Renal cortical epithelial cell (primary cell): Measurements from ENCODE around the gene APOF. TPM values are rescaled to one million over a fixed set of nuclear protein-coding genes. Genes with fewer than 3 reads are reported as not detected.
"Not testable (repeated sequence)": the region's sequence is repeated elsewhere in the genome, so short reads cannot be mapped to it uniquely, and the experiment has no call there.

Experiments used
- DNase-seq: peaks from one replicate; pipeline ENCODE4 v3.0.0-alpha.2; 2011; ENCODE audit warnings: low read depth
- total RNA-seq: library from RNA; depleted of rRNA; stranded (reverse); fragments of >200 nt; gene quantifications from 2 replicates; pipeline ENCODE4 v1.2.3, GENCODE V29; 2014

The APOF gene
- total RNA-seq, 1 donor from 2014 or later, result not detected

DNA sequence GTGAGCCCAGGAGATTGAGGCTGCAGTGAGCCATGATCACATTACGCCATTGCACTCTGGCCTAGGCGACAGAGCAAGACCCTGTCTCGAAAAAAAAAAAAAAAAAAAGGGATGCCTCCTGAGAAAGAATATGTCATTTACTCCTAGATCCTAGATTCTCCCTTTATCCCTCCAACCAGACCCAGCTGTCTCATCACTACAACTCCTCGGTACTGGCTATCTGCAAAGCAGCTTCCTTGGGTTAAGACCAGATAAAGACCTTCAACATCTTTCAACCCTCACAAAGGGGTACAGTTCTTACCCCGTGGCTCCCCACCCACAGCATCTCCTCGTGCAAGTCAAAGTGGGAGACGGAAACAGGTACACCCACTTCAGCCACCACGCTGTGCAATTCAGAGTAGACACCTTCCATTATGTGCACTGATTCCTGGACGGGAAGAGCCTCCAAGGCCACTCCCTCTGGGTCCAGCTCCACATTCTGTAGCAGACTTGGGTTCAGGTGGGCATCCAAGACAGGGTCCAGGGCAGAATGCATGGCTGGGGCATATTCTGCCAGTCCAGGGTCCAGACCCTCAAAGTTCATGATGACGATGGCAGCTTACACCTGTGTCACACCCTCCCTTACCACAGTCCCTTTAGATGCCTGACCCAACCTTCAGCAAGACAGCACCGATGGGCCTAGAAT, 30.0 kb downstream of the APOF start:
- DNase-seq, result no peak

DNA sequence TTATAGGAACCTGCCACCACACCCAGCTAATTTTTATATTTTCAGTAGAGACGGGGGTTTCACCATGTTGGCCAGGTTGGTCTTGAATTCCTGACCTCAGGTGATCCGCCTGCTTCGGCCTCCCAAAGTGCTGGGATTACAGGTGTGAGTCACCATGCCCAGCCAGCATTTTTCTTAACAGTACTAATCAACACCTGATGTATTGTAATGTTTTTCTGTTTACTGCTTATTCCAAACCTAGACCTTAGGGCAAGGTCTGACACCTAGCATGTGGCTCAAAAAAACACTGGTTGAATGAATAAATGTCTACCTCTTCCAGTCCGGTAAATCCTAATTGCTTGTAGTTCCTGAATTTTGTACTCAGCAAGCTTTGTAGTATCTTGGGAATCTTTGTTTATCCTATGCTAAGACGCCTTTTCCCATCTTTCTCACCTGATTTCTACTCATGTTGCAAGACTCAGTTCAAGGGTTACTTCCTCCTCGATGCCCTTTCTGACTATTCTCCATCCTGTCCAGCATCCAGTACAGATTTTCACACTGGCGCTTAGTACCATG, 31.6 kb downstream of the APOF start:
- DNase-seq, result peak; percentile 31

DNA sequence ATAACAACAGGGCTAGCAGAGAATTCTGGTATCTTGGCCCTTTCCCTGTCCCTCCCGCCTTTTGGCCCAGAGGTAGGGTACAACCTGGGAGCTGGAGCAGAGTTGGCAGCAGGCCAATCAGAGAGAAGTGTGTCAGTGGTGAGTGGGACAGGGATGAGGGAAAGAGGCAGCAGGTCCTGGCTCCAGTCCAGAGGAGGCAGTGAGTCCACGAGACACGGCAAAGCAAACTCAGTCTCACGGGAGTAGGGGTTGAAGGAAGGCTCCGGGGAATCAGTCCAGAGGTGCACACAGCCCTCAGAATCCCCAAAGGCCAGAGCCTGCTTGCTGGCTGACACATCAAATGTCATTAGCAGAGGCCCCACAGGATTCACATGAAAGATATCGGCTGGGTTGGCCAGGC, 36.1 kb downstream of the APOF start:
- DNase-seq, result no peak

DNA sequence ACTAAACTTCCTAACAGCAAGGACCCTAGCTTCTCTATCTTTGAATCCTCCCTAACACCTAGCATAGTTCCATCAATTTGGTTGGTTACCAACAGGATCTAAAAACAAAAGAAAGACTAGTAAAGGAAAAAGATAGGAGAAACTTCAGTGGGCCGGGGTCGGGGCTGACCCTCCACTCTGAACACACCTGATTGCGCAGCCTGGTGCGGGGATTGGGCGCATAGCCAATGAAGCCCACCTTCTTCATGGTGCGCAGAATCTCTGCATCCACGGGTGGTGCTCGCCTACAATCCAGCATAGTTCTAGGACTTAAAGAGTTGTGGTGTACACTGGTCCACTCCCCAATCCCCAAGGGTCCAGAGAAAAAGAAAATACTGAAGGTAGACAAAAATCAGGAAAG, 36.5 kb downstream of the APOF start:
- DNase-seq, result no peak

- DNase-seq, result no peak
These were observed 38.5 kb downstream of the APOF start for GRCh38 chr12:56324206-56324605.

DNA sequence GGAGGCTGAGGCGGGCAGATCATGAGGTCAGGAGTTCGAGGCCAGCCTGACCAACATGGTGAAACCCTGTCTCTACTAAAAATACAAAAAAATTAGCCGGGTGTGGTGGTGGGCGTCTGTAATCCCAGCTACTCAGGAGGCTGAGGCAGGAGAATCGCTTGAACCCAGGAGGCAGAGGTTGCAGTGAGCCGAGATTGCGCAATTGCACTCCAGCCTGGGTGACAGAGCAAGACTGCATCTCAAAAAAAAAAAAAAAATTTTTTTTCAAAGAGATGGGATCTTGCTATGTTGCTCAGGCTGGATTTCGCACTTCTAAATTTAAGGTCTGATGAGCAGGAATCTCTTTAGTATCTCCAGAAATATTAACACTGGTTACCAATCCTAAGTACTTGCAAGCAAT, 41.0 kb downstream of the APOF start:
- DNase-seq, result not testable (repeated sequence)

DNA sequence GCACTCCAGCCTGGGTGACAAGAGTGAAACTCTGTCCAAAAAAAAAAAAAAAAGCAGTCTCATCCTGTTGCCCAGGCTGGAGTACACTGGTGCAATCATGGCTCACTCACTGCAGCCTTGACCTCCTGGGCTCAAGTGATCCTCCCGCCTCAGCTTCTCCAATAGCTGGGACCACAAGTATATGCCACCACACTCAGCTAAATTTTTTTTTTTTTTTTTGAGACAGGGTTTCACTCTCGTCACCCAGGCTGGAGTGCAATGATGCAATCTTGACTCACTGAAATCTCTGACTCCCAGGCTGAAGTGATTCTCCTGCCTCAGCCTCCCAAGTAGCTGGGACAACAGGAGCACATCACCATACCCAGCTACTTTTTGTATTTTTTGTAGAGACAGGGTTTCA, 41.6 kb downstream of the APOF start:
- no peak for DNase-seq

DNA sequence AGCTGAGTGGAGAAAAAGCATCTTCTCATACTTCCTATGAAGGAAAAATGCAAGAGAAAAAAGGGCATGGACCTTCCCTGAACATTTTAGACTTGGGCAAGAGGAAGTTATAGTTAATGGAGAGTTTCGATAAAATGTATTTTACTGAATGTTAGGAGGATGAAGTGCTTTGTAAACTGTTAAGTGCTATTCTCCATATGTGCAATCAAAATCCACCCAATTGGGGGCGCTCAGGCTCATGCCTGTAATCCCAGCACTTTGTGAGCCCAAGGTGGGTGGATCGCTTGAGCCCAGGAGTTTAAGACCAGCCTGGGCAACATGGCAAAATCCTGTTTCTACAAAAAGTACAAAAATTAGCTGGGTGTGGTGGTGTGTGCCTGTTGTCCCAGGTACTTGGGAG, 45.0 kb downstream of the APOF start:
- no peak for DNase-seq

GRCh38 chr12:56315622-56316473, 46.8 kb downstream of the APOF start, which contains the start of gene CNPY2:
CNPY2 (minus strand) TSS chr12:56315988; CDS start chr12:56315217, 771 bp downstream.
- peak; percentile 97 for DNase-seq

DNA sequence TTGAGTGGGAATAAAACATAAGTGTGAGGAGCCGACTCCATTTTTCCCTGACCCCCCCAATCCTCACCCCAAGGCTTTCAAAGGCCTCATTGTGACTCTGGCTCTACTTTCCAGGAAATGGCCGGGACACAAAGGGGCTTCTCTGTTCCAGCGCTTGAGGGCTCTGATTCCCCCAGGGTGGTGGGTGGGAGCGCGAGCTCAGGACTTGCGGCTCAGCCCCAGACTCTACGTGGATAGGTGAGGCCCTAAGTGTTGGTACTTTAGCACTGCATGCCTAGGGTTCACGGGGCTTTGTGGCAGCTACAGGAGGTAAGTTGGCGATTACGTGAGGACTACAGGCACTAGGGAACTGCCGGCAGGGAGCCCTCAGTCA, 47.4 kb downstream of the APOF start:
- no peak for DNase-seq

GRCh38 chr12:56311003-56311402, 51.7 kb downstream of the APOF start:
- no peak for DNase-seq

Other genes with a start within 250 kb of the APOF start
- 1,963 and 2,452 TPM in 2 replicates for gene RPL41, start 246.2 kb downstream of the APOF start, total RNA-seq
- gene ZC3H10, start 244.6 kb downstream of the APOF start, total RNA-seq, result 3.6 and 3.7 TPM in 2 replicates
- gene ESYT1, start 234.6 kb downstream of the APOF start, total RNA-seq, result 347 and 558 TPM in 2 replicates
- 57.8 and 70.2 TPM in 2 replicates for gene MYL6B, start 210.3 kb downstream of the APOF start, total RNA-seq
- 2,255 and 3,927 TPM in 2 replicates for gene MYL6, start 204.5 kb downstream of the APOF start, total RNA-seq
- gene SMARCC2, start 173.4 kb downstream of the APOF start, total RNA-seq, result 17.4 and 61.2 TPM in 2 replicates
- gene RNF41, start 140.9 kb downstream of the APOF start, total RNA-seq, result 84.4 and 140 TPM in 2 replicates
- gene NABP2, start 138.5 kb downstream of the APOF start, total RNA-seq, result 17.8 and 20.8 TPM in 2 replicates
- gene SLC39A5, start 132.8 kb downstream of the APOF start, total RNA-seq, result 0.20 TPM in 1 of 2 replicates, not detected in the other
- gene ANKRD52, start 104.5 kb downstream of the APOF start, total RNA-seq, result 27.8 and 76.4 TPM in 2 replicates
- 7.5 and 11.2 TPM in 2 replicates for gene COQ10A, start 95.9 kb downstream of the APOF start, total RNA-seq
- gene CS, start 62.5 kb downstream of the APOF start, total RNA-seq, result 141 and 259 TPM in 2 replicates
- gene CNPY2, start 46.9 kb downstream of the APOF start, total RNA-seq, result 91.2 and 137 TPM in 2 replicates
- gene PAN2, start 28.9 kb downstream of the APOF start, total RNA-seq, result 5.6 and 22.7 TPM in 2 replicates
- gene IL23A, start 24.0 kb downstream of the APOF start, total RNA-seq, result 1.7 and 25.2 TPM in 2 replicates
- gene STAT2, start 2.8 kb downstream of the APOF start, total RNA-seq, result 141 and 200 TPM in 2 replicates
- gene TIMELESS, start 86.6 kb upstream of the APOF start, total RNA-seq, result 5.2 and 8.7 TPM in 2 replicates
- 0.15 TPM in 1 of 2 replicates, not detected in the other for gene MIP, start 91.8 kb upstream of the APOF start, total RNA-seq
- 1.0 and 1.5 TPM in 2 replicates for gene SPRYD4, start 105.7 kb upstream of the APOF start, total RNA-seq
- 1.4 and 1.6 TPM in 2 replicates for gene GLS2, start 125.3 kb upstream of the APOF start, total RNA-seq
- 24.8 and 31.3 TPM in 2 replicates for gene RBMS2, start 159.0 kb upstream of the APOF start, total RNA-seq